Heart right ventricle (tissue), 16 donors: Measurements from ENCODE around the gene C2CD4C. TPM values are rescaled to one million over a fixed set of nuclear protein-coding genes. Genes with fewer than 3 reads are reported as not detected.
"Not testable (repeated sequence)": the region's sequence is repeated elsewhere in the genome, so short reads cannot be mapped to it uniquely, and the experiment has no call there.

Experiments used
- ATAC-seq, 8 donors: fragments of 200-7000 bp; cut with Tn5 transposase; one replicate each; pipeline ENCODE4 v1.9.1; 2020; ENCODE audit warnings: mild to moderate bottlenecking in 8 of 8, moderate library complexity in 8 of 8, moderate number of reproducible peaks in 1 of 8
- DNase-seq, 2 donors: peaks; one replicate each; pipeline ENCODE4 v3.0.0-alpha.2; 2020
- H3K27ac ChIP-seq, 10 donors: fragments of 200-600 bp; sonication (generic) in 2 of 10; one replicate each; pipeline versions ENCODE4 v1.5.0 to v1.8.0; 2020 to 2022; ENCODE audit warnings: mild to moderate bottlenecking in 3 of 10
- H3K27me3 ChIP-seq, 7 donors: fragments of 200-600 bp; one replicate each; pipeline ENCODE4 v1.8.0; 2021 to 2022; ENCODE audit warnings: mild to moderate bottlenecking in 2 of 7
- H3K36me3 ChIP-seq, 9 donors: fragments of 200-600 bp; sonication (generic) in 1 of 9; one replicate each; pipeline versions ENCODE4 v1.5.0 to v1.8.0; 2020 to 2022; ENCODE audit warnings: mild to moderate bottlenecking in 2 of 9
- H3K4me1 ChIP-seq, 9 donors: fragments of 200-600 bp; sonication (generic) in 1 of 9; one replicate each; pipeline versions ENCODE4 v1.5.0 to v1.8.0; 2020 to 2022; ENCODE audit warnings: mild to moderate bottlenecking in 4 of 9
- H3K4me3 ChIP-seq, 10 donors: fragments of 200-600 bp; sonication (generic) in 2 of 10; one replicate each; pipeline versions ENCODE4 v1.5.0 to v1.8.0; 2020 to 2022; ENCODE audit warnings: mild to moderate bottlenecking in 7 of 10, moderate library complexity in 2 of 10
- H3K9me3 ChIP-seq, 11 donors: fragments of 200-600 bp in 10 of 11; sonication (generic) in 2 of 11; one replicate each; pipeline versions ENCODE4 v1.5.0 to v1.8.0; 2013 to 2022; ENCODE audit warnings: mild to moderate bottlenecking in 2 of 11, control low read depth in 1 of 11, moderate library complexity in 1 of 11
- WGBS, 2 donors: extraction: QIAGEN DNeasy Blood & Tissue Kit; methylation state at CpG; one replicate each; pipeline ENCODE4 v1.1.7; 2013; ENCODE audit warnings: inconsistent platforms in 1 of 2; 5-methylcytosine and 5-hydroxymethylcytosine counted together
- intact Hi-C, 10 donors: fragments of 100-400 bp; cut with DNase I; formaldehyde crosslinking; loops; one replicate each; pipeline versions ENCODE4 v1.11.1 to v1.14.2; 2022
- polyA plus RNA-seq, 2 donors: library from polyadenylated mRNA; stranded (reverse); fragments of 200-250 nt; gene quantifications; one replicate each; pipeline ENCODE4 v1.2.3, GENCODE V29; 2013
- total RNA-seq, 10 donors: library from RNA; stranded (reverse); fragmentation: NEBNext Ultra II Directional in 3 of 10; extraction: Animal tissue kit (Norgen Biotek cat#: 25700) in 3 of 10; gene quantifications; one replicate each; pipeline versions ENCODE4 v1.2.1 to v1.2.4, GENCODE V29; 2021 to 2023
- TF ChIP-seq, protein P1 (sequence below), 9 donors: fragments of 200-600 bp; sonication (generic) in 2 of 9; IDR thresholded peaks; one replicate each; pipeline versions ENCODE4 v1.5.0 to v1.8.0; 2021 to 2022; ENCODE audit warnings: antibody characterized with exemption in 9 of 9, mild to moderate bottlenecking in 5 of 9, moderate library complexity in 1 of 9
- donor health status: Arrhythmogenic right ventricular cardiomyopathy.
- donor health status: ischemic (EF 13 %, LVEDD 7.1; RV severe dilation, severe dysfunction).
- donor health status: healthy with polysubstance abuse.
- donor health status: DM: no; HTN: yes; CAD: no.
- donor health status: DM: no; HTN: no; CAD: no.
- donor health status: ischemic (EF 25% LVEDD 6.9; RV normal size, moderate dysfunction).
- donor health status: ischemic (EF 25% LVEDD 5.7; RV mildly dilated, moderate dysfunction).
- donor health status: healthy.
- donor health status: DM: yes; HTN: yes; CAD: no.
- donor health status: Ischemic cardiomyopathy.
- donor health status: ischemic (EF 35%, LVEDD 5.7; RV mildly dilated, moderate dysfunction).
- donor health status: nonischemic (EF 11% LVEDD 7.7; RV severe dilation, severe dysfunction).
- donor health status: DM: yes; HTN: yes; CAD: no.
- donor health status: PGD.
- donor health status: ischemic (EF 29% LVEDD 5.4; RV normal size, mild dysfunction).
- donor health status: nonischemic (EF 23%, LVEDD 6.1; RV moderate dilation, normal function).

Gene C2CD4C
- total and polyA plus RNA-seq, 12 donors: 0.26 to 2.2 (median 0.79) TPM

DNA sequence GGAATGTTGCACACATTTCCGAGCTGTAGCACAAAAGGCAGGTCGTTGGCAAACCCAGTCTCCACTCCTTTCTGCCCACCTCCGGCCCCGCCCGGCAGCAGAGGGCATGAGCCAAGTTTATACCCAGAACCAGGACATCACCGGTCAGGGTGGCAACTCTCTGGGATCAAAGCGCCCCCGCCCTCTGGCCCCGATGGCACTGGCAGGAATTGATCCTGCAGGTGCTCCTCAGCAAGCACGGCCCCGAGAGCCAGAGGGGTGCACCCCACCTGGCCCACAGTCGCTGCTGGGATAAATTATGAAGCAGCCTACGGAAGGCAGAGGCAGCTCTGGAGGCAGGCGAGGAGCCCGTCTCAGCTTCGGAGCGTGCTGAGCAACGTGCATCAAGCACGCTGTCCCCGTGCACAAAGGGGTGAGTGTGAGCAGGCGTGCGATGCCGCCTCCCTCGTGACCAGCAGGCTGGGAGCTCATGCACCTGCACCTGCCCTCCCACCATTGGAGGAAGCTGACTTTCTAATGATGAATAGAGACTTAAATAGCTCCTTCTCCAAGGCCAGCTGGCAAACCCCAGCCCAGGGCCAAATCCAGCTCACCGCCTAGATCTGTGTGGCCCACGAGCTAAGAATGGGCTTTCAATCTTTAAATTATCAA, 26.2 kb upstream of the C2CD4C start:
- no peaks in the 10 kb centered on the region for H3K27me3 ChIP-seq
- TF ChIP-seq, protein P1, sequence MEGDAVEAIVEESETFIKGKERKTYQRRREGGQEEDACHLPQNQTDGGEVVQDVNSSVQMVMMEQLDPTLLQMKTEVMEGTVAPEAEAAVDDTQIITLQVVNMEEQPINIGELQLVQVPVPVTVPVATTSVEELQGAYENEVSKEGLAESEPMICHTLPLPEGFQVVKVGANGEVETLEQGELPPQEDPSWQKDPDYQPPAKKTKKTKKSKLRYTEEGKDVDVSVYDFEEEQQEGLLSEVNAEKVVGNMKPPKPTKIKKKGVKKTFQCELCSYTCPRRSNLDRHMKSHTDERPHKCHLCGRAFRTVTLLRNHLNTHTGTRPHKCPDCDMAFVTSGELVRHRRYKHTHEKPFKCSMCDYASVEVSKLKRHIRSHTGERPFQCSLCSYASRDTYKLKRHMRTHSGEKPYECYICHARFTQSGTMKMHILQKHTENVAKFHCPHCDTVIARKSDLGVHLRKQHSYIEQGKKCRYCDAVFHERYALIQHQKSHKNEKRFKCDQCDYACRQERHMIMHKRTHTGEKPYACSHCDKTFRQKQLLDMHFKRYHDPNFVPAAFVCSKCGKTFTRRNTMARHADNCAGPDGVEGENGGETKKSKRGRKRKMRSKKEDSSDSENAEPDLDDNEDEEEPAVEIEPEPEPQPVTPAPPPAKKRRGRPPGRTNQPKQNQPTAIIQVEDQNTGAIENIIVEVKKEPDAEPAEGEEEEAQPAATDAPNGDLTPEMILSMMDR (IDR thresholded peaks at IDR 0.05): no peak
- WGBS, 2 donors: 89 to 93% methylated on average over 26 of the region's 26 CpGs
- H3K27ac ChIP-seq: no peak overlapping the region
- no peak for DNase-seq
- intact Hi-C loops: no loop called here
- no peak overlapping the region for H3K4me3 ChIP-seq
- no peaks in the 10 kb centered on the region for H3K9me3 ChIP-seq
- ATAC-seq: peak in 7 of 8 donors; percentile 43 to 91 (median 77)
- H3K36me3 ChIP-seq: peaks cover 0 to 32% (median 0%) of the 10 kb centered on the region in 9 donors
- no peaks in the 10 kb centered on the region for H3K4me1 ChIP-seq

DNA sequence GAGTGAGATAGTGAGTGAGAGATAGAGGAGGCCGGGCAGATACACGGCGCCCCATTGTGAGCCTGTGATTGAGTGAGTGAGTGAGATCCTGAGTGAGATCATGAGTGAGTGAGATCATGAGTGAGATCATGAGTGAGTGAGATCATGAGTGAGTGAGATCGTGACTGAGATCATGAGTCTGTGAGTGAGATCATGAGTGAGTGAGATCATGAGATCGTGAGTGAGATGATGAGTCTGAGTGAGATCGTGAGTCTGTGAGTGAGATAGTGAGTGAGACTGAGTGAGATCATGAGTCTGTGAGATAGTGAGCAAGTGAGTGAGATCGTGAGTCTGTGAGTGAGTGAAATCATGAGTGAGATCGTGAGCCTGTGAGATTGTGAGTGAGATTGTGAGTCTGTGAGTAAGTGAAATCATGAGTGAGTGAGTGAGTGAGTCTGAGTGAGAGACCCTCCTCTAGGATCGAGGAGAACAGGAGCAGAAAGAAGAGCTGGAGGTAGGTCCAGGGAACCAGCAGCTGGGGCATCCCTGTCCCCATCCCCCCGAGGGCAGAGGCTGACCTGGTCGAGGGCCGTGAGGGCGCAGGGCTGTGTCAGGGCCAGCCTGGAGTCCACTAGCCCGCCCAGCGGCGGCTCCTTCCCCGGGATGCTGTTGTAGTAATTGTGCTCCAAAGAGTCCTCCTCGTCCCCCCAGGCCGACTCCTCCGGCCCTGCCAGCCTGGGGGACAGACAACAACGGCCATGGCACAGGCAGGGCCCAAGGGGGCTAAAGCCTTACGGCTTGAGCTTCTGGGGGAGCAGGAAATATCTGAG, 25.4 kb upstream of the C2CD4C start:
- TF ChIP-seq, protein P1 (IDR thresholded peaks at IDR 0.05): no peak
- Histone ChIP-seq H3K27me3 (no peaks in the 10 kb centered on the region), H3K9me3 (no peaks in the 10 kb centered on the region), H3K36me3 (peaks cover 0 to 29% (median 0%) of the 10 kb centered on the region in 9 donors), H3K4me1 (no peaks in the 10 kb centered on the region), H3K27ac (no peak overlapping the region), H3K4me3 (no peak overlapping the region)
- ATAC-seq: peak in 1 of 8 donors; percentile 18
- no peak for DNase-seq
- WGBS, 2 donors: 90 to 94% methylated on average over 22 of the region's 22 CpGs
- intact Hi-C loops: no loop called here

DNA sequence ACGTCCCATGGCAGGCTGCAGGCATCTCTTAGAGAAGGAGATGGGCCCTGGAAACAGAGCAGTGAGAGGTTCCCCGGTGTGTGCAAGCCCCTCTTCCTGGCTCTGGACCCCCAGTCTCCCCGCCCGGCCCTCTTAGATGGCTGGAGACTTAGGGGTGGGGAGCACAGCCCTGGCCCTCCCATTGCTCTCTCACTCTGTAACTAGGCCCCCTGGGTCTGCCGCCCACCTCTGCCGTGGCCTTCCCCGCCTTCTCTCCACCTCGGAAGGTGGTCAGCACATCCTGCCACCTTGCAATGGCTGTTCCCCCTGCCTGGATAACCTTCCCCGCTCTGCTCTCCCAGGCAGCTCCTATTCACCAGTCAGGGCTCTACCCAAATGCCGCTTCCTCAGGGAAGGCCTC, 21.8 kb upstream of the C2CD4C start:
- Histone ChIP-seq H3K4me1 (peaks cover 0 to 4% (median 0%) of the 10 kb centered on the region in 9 donors), H3K4me3 (no peak overlapping the region), H3K27me3 (no peaks in the 10 kb centered on the region), H3K27ac (no peak overlapping the region), H3K36me3 (peaks cover 0 to 29% (median 0%) of the 10 kb centered on the region in 9 donors), H3K9me3 (no peaks in the 10 kb centered on the region)
- no peak for ATAC-seq
- no peak for DNase-seq
- intact Hi-C loops: no loop called here
- TF ChIP-seq, protein P1 (IDR thresholded peaks at IDR 0.05): no peak
- 98 to 99% methylated on average over 10 of the region's 10 CpGs for WGBS, 2 donors

DNA sequence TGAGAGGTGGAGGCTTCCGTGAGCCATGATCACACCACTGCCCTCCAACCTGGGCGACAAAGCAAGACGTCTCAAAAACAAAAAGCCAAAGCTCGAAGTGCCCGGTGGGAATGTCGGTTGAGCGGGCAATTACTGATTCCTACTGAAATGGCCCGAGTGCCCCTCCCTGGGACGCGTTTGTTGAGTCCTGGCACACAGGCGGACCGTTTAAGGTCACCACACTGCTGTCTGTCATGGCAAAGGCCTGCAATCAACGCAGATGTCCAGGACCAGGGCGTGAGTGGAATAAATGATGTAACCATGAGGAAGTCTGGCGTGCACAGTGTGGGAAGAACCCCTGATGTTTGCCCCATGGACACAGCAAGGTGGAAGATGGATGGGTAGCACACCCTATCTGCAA, 19.2 kb upstream of the C2CD4C start:
- TF ChIP-seq, protein P1 (IDR thresholded peaks at IDR 0.05): no peak
- H3K27me3 ChIP-seq: no peaks in the 10 kb centered on the region
- DNase-seq (no peak), ATAC-seq (no peak)
- intact Hi-C loops: no loop called here
- H3K4me1 ChIP-seq: peaks cover 0 to 8% (median 0%) of the 10 kb centered on the region in 9 donors
- no peaks in the 10 kb centered on the region for H3K9me3 ChIP-seq
- H3K27ac ChIP-seq: no peak overlapping the region
- no peak overlapping the region for H3K4me3 ChIP-seq
- 95 to 96% methylated on average over 15 of the region's 15 CpGs for whole genome bisulfite sequencing, 2 donors
- peaks cover 0 to 38% (median 0%) of the 10 kb centered on the region in 9 donors for H3K36me3 ChIP-seq

DNA sequence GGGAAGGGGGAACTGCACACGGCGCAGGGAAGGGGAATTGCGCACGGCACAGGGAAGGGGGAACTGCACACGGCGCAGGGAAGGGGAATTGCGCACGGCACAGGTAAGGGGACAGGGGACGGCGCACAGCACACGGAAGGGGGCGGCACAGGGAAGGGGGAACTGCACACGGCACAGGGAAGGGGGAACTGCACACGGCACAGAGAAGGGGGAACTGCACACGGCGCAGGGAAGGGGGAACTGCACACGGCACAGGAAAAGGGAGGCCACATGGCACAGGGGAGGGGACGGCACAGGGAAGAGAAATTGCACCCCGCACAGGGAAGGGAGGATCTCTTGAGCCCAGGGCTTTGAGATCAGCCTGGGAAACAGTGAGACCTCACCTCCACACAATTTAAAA, 18.7 kb upstream of the C2CD4C start:
- H3K4me1 ChIP-seq, H3K9me3 ChIP-seq, intact Hi-C loops, H3K27ac ChIP-seq, H3K4me3 ChIP-seq, DNase-seq, H3K27me3 ChIP-seq: not testable (repeated sequence)
- peak in 1 of 8 donors; percentile 41 for ATAC-seq
- H3K36me3 ChIP-seq: peaks cover 0 to 40% (median 0%) of the 10 kb centered on the region in 9 donors
- 66 to 71% methylated on average over 10 to 19 of the region's 19 CpGs for WGBS, 2 donors
